ENCODE results near the gene HDGFL3. TPM values are rescaled to one million over a fixed set of nuclear protein-coding genes. Genes with fewer than 3 reads are reported as not detected.

Gene HDGFL3
- total RNA-seq, 1 donor = 27.5 TPM

GRCh38 chr15:83192742-83193141 is 14.9 kb downstream of the HDGFL3 start:
- Histone ChIP-seq H3K27ac (ENCODE audit: low read depth, low read length) (no peak overlapping the region), H3K4me1 (ENCODE audit: insufficient read depth, low read length) (no peaks in the 10 kb centered on the region), H3K4me3 (ENCODE audit: insufficient read depth, low read length) (no peak overlapping the region), H2AFZ (ENCODE audit: low read length) (no peak overlapping the region), H3K27me3 (ENCODE audit: insufficient read depth, low read length) (no peaks in the 10 kb centered on the region), H3K4me2 (ENCODE audit: insufficient read depth, low read length) (no peak overlapping the region), H3K9me3 (ENCODE audit: low read depth, low read length) (no peaks in the 10 kb centered on the region), H4K20me1 (ENCODE audit: insufficient read depth, low read length) (no peaks in the 10 kb centered on the region), H3K79me2 (ENCODE audit: insufficient read depth, low read length) (peaks cover 89% of the 10 kb centered on the region), H3K36me3 (ENCODE audit: insufficient read depth, low read length) (no peaks in the 10 kb centered on the region)
- no peak for TF ChIP-seq CTCF (IDR thresholded peaks at IDR 0.05; ENCODE audit: extremely low read depth, low read depth, low read length)
- no peak for DNase-seq (ENCODE audit: insufficient read length, low spot score, missing footprints)

- TF ChIP-seq CTCF (IDR thresholded peaks at IDR 0.05; ENCODE audit: extremely low read depth, low read depth, low read length) = no peak
- Histone ChIP-seq H4K20me1 (ENCODE audit: insufficient read depth, low read length) (no peaks in the 10 kb centered on the region), H3K79me2 (ENCODE audit: insufficient read depth, low read length) (peaks cover 82% of the 10 kb centered on the region), H3K27ac (ENCODE audit: low read depth, low read length) (no peak overlapping the region), H3K9me3 (ENCODE audit: low read depth, low read length) (no peaks in the 10 kb centered on the region), H3K27me3 (ENCODE audit: insufficient read depth, low read length) (no peaks in the 10 kb centered on the region), H2AFZ (ENCODE audit: low read length) (no peak overlapping the region), H3K4me2 (ENCODE audit: insufficient read depth, low read length) (no peak overlapping the region), H3K36me3 (ENCODE audit: insufficient read depth, low read length) (no peaks in the 10 kb centered on the region), H3K4me1 (ENCODE audit: insufficient read depth, low read length) (no peaks in the 10 kb centered on the region), H3K4me3 (ENCODE audit: insufficient read depth, low read length) (no peak overlapping the region)
- peak; percentile 8 for DNase-seq (ENCODE audit: insufficient read length, low spot score, missing footprints)
These were observed 17.2 kb downstream of the HDGFL3 start for GRCh38 chr15:83190450-83190849.

GRCh38 chr15:83185561-83185960 is 22.1 kb downstream of the HDGFL3 start:
- H3K4me3 ChIP-seq (ENCODE audit: insufficient read depth, low read length) = no peak overlapping the region
- H3K9me3 ChIP-seq (ENCODE audit: low read depth, low read length) = no peaks in the 10 kb centered on the region
- no peak overlapping the region for H3K27ac ChIP-seq (ENCODE audit: low read depth, low read length)
- TF ChIP-seq CTCF (IDR thresholded peaks at IDR 0.05; ENCODE audit: extremely low read depth, low read depth, low read length) = no peak
- H3K4me2 ChIP-seq (ENCODE audit: insufficient read depth, low read length) = no peak overlapping the region
- peaks cover 57% of the 10 kb centered on the region for H3K79me2 ChIP-seq (ENCODE audit: insufficient read depth, low read length)
- no peaks in the 10 kb centered on the region for H3K36me3 ChIP-seq (ENCODE audit: insufficient read depth, low read length)
- H3K4me1 ChIP-seq (ENCODE audit: insufficient read depth, low read length) = no peaks in the 10 kb centered on the region
- no peak overlapping the region for H2AFZ ChIP-seq (ENCODE audit: low read length)
- H4K20me1 ChIP-seq (ENCODE audit: insufficient read depth, low read length) = no peaks in the 10 kb centered on the region
- no peak for DNase-seq (ENCODE audit: insufficient read length, low spot score, missing footprints)
- no peaks in the 10 kb centered on the region for H3K27me3 ChIP-seq (ENCODE audit: insufficient read depth, low read length)

- no peaks in the 10 kb centered on the region for H3K27me3 ChIP-seq (ENCODE audit: insufficient read depth, low read length)
- no peaks in the 10 kb centered on the region for H3K4me1 ChIP-seq (ENCODE audit: insufficient read depth, low read length)
- no peak overlapping the region for H3K27ac ChIP-seq (ENCODE audit: low read depth, low read length)
- no peak for DNase-seq (ENCODE audit: insufficient read length, low spot score, missing footprints)
- peaks cover 3% of the 10 kb centered on the region for H4K20me1 ChIP-seq (ENCODE audit: insufficient read depth, low read length)
- H3K4me2 ChIP-seq (ENCODE audit: insufficient read depth, low read length) = no peak overlapping the region
- no peaks in the 10 kb centered on the region for H3K36me3 ChIP-seq (ENCODE audit: insufficient read depth, low read length)
- TF ChIP-seq CTCF (IDR thresholded peaks at IDR 0.05; ENCODE audit: extremely low read depth, low read depth, low read length) = no peak
- no peaks in the 10 kb centered on the region for H3K9me3 ChIP-seq (ENCODE audit: low read depth, low read length)
- no peak overlapping the region for H3K4me3 ChIP-seq (ENCODE audit: insufficient read depth, low read length)
- no peak overlapping the region for H2AFZ ChIP-seq (ENCODE audit: low read length)
- H3K79me2 ChIP-seq (ENCODE audit: insufficient read depth, low read length) = peaks cover 40% of the 10 kb centered on the region
These were observed 28.7 kb downstream of the HDGFL3 start for GRCh38 chr15:83178869-83179325.
